NOMO-1 (cell line): ENCODE results near the gene KRTCAP3.
"Not testable (repeated sequence)": the region's sequence is repeated elsewhere in the genome, so short reads cannot be mapped to it uniquely, and the experiment has no call there.

Experiments
- DNase-seq, 2 experiments: peaks; one replicate each; lab custom pipeline; 2025; ENCODE audit not compliant: unreplicated experiment in 2 of 2; lab: John Stamatoyannopoulos, UW

The KRTCAP3 gene, protein sequence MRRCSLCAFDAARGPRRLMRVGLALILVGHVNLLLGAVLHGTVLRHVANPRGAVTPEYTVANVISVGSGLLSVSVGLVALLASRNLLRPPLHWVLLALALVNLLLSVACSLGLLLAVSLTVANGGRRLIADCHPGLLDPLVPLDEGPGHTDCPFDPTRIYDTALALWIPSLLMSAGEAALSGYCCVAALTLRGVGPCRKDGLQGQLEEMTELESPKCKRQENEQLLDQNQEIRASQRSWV

DNA sequence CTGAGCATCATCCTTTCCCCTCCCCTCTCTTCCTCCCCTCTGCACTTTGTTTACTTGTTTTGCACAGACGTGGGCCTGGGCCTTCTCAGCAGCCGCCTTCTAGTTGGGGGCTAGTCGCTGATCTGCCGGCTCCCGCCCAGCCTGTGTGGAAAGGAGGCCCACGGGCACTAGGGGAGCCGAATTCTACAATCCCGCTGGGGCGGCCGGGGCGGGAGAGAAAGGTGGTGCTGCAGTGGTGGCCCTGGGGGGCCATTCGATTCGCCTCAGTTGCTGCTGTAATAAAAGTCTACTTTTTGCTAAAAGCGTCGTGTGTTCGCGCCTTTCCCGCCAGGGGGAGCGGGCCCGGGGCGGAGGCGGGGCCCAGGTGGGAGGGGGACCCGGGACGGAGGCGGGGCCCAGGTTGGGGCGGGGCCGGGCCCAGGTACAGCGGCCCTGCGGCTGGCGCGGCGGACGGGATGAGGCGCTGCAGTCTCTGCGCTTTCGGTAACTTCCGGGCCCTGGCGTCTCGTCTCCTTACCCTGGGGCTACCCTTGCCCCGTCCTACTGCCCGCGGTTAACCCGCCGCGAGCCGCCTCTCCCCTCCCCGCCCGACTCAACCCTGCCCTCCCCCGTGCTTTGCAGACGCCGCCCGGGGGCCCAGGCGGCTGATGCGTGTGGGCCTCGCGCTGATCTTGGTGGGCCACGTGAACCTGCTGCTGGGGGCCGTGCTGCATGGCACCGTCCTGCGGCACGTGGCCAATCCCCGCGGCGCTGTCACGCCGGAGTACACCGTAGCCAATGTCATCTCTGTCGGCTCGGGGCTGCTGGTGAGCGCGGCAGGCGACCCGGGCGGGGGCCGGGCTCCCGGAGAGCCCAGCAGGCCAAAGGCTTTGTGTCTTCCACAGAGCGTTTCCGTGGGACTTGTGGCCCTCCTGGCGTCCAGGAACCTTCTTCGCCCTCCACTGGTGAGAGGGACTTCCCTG lies at the start of gene KRTCAP3:
Gene KRTCAP3 (plus strand): TSS at position 424 of the 962 bp plus-strand sequence. CDS start 32 bp downstream, at position 456.
- no peak for DNase-seq

DNA sequence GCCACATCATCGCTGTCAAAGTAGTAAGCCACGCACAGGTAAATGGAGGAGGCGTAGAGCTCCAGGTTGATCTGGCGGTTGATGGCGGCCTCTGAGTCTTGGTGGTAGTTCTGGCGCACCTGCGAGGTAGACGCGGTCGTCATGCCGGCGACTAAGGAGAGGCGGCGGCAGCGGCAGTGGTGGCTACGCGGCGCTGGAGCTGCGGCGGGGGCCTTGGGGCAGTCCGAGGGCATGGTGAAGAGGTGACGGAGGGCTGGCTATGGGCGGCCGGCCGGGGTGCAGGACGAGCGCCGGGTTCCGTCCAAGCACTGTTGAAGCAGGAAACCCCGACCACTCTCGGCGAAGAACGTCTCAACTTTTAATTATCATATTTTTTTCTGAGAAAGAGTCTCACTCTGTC lies 49.0 kb upstream of the KRTCAP3 start:
- no peak for DNase-seq

DNA sequence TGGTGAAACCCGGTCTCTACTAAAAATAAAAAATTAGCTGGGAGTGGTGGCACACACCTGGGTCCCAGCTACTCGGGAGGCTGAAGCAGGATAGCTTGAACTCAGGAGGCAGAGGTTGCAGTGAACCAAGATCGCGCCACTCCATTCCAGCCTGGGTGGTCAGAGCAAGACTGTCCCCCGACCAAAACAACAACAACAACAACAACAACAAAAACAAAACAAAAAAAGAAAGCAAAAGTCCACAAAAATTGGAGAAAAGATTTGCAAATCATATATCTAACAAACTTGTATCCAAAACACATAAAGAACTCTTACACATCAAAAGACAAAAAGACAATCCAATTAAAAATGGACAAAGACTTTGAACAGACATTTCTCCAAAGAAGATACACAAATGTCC lies 43.2 kb upstream of the KRTCAP3 start:
- no peak for DNase-seq

DNA sequence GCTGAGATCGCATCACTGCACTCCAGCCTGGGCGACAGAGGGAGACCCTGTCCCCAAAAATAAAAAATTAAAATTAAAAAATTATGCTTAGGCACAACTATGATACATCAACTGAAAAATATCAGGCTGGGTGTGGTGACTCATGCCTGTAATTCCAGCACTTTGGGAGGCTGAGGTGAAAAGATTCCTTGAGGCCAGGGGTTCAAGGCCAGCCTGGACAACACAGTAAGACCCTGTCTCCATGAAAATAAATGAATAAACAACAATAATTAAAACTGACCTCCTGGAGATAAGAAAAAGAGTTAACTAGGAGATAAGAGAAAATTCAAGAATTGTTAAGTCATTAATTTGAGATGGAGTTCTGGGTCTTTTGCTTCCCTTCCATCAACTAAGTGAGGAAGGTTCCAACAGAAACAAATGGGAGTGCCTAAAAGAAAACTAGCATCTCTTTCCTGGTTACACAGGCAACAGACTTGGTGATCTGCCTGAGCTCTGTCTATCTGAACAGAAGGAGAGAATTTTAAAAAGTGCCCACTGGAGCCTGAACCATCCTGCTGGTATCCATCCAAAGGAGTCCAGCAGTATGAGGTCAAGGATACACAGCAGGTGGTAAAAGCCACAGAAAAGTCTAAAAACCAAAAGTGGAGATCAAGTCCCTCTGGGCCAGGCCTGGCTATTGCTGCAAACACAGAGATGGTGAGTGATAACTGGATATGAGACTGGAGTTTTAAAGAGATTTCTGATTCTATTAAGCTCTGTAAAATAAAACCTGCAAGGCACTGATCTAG lies 41.6 kb upstream of the KRTCAP3 start:
- DNase-seq = no peak

DNA sequence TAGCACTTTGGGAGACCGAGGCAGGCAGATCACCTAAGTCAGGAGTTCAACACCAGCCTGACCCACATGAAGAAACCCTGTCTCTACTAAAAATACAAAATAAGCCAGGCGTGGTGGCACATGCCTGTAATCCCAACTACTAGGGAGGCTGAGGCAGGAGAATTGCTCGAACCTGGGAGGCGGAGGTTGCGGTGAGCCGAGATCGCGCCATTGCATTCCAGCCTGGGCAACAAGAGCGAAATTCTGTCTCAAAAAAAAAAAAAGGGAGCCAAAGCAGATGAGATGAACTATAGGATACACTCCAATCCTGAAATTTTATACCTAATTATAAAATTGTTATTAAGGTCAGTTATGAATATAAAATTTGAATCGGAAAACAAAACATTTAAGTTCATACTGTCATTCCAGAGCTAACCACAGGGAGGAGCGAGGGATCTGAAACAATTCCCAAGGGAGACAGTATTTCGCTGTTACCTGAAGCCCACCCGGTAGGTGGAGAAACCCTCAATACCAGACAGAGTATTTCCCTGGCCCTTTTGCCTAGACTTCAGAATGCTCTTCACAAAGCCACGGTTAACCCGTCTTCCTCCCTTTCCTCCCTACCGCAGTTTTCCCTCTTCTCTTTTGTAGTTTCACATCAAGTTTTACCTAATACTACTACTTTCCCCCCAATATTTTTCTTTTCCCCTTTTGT lies 34.2 kb upstream of the KRTCAP3 start:
- DNase-seq = no peak

DNA sequence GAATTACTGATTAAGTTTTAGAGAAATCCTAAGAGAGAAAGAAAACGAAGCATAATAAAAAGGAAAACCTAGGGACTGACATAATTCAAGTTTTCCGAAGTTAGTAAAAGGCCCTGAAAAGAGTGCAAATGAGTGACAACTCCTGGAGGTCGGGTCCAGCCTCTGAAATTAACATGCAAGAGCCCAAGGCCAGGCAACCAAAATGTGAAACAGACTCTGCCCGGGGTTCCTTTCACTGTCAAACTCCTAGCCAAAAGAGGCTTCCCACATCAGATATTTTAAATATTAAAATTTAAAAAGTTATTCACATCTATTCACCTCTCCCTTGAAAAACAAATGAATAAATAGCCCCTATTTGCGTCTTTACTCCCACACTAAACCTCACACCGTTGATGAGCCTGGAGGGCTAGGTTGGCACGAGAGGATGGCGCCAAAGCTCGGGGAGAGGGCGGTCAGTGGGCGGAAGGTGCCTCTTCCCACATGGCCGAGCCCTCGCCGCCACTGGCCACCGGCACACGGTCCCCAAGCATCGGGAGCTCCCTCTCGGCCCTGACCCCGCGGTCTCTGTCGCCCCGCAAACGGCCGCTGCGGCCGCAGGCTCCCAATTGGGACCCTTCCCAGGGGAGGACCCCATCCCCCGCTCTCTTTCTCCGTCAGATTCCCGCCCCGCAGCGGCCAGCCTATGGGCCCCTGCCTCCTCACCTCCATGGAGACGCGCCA lies 33.4 kb upstream of the KRTCAP3 start:
- DNase-seq = peak; percentile 25 to 51

DNA sequence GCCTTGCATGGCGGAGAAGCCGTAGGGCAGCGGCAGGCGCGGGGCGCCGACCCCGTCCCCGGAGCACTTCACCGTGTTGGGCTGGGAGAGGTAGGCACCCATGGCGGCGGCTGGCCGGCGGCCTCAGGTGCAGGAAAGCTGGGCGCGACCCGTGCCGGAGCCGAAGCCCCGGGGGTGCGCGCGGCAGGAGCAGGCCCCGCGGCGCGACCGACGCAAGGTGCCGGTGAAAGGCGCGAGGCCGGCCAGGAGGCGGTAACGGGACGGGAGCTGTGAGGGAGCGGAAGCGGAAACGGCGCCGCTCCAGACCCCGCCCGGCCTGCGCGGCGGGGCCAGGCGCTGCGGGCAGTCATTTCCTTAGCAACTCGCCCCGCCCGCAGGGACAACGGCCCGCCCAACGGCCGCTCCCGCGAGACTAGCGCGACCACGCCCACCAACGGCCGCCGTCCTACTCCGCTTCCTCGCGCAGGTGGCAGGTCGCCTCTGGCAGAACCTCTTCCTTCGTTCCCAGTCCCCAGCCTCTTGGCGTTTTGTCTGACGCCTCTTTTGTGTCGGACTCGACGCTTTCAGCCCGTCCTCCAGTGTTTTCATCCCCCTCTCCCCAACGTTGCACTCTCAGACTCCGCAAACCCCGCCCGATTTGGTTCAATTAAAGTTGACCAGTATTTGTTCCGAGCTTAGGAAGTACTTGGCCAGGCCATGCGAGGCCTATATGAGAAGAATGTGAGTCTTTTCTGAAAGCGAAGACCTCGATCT lies 32.7 kb upstream of the KRTCAP3 start, which contains the start of gene PPM1G:
Gene PPM1G (minus strand): TSS at position 271 of the 753 bp plus-strand sequence. CDS start 169 bp downstream, at position 102.
- peak; percentile 89 to 98 for DNase-seq

DNA sequence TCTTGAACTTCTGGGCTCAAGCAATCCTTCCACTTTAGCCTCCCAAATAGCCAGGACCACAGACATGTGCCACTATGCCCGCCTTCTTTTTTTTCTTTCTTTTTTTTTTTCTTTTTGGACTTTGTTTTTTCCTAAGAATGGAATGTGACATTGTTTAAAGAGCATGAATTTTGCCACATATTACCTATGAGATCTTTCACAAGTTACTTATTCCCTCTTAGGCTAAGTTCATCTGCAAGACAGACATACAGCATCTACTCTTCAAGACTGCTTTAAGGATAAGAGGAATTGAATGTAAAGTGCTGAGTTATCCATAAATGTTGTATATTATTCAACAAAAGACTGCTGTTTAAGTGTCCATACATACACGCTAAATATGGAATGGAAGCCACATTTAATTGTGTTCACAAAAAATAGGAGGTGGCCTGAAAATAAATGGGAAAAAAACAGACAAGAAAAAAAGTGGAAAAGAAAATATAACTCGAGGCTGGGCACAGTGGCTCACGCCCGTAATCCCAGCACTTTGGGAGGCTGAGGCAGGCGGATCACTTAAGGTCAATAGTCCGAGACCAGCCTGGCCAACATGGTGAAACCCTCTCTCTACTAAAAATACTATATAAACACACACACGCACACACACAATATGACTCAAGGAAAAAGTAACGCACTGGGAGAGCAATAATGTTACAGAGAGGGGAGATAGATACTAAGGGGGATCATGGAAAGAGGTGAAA lies 29.6 kb upstream of the KRTCAP3 start:
- DNase-seq = no peak

DNA sequence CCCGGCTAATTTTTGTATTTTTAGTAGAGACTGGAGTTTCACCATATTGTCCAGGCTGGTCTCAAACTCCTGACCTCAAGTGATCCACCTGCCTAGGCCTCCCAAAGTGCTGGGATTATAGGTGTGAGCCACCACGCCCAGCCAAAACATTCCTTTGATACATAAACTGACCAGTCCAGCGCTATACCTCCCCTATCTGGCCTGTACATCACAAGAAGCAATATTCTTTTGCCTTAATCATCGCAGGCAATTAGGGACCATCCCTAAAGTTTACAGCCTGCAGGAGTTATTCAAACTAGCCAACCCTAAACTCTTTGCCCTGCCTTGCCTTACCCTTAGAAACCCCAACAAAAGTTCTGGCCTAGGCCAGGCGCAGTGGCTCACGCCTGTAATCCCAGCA lies 26.0 kb upstream of the KRTCAP3 start:
- no peak for DNase-seq

DNA sequence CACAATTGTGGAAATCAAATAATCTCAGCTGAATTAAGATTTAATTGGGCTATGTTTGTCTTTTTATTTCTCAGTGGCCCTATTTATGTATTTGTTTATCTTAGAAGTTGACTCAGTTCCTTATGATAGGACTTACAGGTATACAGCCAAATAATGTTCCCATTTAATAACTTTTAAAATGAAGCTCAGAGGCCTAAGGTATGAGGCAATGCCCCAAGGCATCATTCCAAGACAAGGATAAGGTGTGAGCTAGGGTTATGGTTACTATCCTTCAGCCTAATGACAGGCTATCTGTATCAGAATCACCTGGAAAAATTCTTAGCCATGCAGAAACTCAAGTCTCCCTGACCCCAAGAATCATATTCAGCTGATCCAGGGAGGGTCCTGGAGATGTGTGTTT lies 21.2 kb upstream of the KRTCAP3 start:
- DNase-seq = no peak

DNA sequence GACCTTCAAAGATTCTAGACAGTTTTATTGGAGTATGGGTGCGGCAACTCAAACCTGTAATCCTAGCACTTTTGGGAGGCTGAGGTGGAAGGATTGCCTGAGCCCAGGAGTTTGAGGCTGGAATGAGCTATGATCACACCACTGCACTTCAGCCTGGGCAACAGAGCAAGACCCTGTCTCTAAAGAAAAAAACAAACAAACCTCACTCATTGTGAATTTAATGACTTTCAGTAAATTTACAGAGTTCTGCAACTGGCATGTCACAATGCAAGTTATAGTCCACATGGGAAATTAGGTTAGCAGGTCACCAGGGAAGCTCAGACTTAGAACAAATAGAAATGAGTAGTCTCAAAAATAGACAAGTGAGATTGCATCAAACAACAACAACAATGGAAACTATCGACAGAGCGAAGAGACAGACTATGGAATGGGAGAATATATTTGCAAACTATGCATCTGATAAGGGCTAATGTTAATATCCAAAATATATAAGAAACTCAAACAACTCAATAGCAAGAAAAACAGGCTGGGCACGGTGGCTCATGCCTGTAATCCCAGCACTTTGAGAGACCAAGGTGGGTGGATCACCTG lies 20.4 kb upstream of the KRTCAP3 start:
- DNase-seq = no peak

DNA sequence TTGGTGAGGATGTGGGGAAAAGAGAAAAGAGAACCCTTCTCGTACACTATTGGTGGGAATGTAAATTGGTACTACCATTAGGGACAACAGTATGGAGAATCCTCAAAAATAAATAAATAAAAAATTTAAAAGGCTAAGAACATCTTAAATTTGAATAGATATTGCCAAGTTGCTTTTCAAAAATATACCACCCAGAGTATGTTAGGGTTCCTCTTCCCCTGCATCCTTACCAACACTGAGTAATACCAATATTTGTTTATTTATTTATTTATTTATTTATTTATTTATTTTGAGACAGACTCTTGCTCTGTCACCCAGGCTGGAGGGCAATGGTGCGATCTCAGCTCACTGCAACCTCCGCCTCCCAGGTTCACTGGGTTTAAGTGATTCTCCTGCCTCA lies 19.2 kb upstream of the KRTCAP3 start:
- DNase-seq = no peak

DNA sequence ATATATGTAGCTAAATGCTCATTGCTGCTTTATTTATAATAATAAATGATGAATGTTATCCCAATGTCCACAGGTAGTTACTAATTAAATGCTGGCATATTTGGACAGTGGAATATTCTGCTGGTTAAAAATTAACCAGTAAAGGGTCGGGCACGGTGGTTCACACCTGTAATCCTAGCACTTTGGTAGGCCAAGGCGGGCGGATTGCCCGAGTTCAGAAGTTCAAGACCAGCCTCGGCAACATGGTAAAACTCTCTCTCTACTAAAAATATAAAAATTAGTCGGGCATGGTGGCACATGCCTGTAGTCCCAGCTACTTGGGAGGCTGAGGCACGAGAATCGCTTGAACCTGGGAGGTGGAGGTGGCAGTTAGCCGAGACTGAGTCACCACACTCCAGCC lies 17.1 kb upstream of the KRTCAP3 start:
- not testable (repeated sequence) for DNase-seq

DNA sequence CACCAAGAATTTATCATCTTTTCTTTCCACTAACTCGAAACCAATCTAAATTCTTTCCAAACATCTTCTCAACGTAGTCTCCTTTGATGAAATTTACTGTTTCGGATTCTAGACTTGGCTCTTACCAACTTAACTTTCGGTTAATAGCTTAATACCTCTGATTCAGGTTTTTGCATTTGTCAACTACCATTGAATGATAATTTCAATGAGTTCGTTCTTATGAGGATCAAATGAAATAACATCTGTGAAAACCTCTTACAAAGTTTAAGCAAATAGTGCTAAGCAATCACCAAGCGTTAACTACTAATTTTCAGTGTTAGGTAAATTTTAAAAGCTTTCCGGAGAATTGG lies 14.3 kb upstream of the KRTCAP3 start:
- peak in 1 of 2 experiments; percentile 51 for DNase-seq

DNA sequence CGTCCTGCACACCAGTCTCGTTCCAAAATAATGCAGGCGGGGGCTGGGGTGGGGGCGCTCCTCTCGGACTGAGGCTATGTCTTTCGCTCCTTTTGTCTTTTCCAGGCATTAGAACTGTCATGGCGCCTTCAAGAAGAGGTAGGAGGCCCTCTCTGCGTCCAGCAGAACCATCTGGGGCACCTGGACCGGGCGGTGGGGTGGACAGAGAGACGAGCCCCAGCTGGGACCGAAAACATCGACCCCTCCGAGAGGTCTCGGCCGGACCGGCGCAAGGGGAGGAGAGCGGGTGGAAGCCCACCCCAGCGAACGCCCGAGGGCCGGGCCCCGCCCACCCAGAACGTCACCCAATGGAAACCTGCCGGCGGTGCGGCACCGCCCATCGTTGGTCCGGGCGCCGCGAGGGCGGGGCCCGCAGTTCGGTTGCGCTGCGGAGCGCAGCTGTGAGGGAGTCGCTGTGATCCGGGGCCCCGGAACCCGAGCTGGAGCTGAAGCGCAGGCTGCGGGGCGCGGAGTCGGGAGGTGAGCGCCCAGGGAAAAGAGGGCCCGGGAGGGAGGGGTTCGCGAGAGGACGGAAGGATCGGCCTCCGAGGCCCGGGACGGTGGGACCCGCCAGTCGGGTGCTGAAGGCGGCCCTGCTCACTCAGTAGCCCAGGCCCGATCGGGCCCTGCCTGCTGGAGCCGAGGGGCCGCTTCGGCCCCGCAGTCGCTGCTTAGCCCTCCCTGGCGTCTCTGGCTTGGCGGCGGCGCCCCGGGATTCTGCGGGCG lies 13.8 kb upstream of the KRTCAP3 start, which contains the start of gene NRBP1:
Gene NRBP1 (plus strand): TSS at position 419 of the 765 bp plus-strand sequence. CDS start 4,643 bp downstream, outside the sequence.
- DNase-seq = peak; percentile 81 to 95

DNA sequence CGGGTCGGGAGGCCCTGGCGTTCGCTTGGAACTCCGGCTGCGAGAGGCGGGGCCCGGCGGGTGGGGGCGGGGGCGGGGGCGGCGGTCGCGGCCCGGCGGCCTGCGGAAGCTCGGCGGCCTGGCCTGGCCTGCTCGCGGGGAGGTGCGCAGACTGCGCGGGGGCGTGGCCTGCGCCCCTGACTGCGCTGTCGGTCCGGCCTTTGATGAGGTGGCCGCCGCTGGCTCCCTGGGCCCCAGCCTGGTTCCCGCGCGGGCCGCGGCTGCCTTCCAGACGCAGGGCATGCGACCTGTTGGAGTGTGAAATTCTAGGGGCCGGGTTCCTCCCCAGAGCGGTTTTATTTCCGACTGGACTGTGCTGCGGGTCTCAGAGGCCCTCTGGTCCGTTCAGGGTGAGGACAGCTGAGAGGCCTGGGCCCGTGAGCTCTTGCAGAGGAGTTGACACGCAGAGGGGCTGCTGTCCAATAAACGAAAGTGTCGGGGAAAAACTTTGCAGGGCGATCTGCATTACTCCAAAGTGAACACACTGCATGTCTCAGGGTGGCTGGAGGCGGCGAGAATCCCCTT lies 13.1 kb upstream of the KRTCAP3 start:
- peak; percentile 73 to 83 for DNase-seq

DNA sequence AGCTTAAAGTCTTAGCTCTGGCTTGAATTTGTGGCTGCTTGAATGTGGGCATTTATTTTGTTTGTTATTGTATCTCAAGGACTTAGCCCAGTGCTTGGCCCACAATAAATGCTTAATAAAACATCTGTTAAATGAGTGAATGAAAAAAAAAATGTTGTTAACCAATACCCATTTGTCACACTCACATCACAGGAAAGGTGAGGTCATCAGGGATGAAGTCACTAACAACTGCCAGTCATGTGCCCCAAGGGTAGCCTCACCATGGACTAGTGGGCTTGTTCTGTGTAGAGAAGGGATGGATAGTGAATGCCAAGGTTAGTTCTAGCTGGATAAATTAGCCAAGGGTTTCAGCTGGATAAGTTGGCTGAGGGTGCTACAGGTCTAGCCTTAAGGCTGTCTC lies 10.8 kb upstream of the KRTCAP3 start:
- no peak for DNase-seq
